CD1c-positive myeloid dendritic cell (primary cell): ENCODE measurements around the gene ACADSB.

Source experiments
- DNase-seq: peaks from one replicate; pipeline ENCODE4 v3.0.0-alpha.2; 2016; ENCODE audit errors: extremely low spot score

The ACADSB gene

DNA sequence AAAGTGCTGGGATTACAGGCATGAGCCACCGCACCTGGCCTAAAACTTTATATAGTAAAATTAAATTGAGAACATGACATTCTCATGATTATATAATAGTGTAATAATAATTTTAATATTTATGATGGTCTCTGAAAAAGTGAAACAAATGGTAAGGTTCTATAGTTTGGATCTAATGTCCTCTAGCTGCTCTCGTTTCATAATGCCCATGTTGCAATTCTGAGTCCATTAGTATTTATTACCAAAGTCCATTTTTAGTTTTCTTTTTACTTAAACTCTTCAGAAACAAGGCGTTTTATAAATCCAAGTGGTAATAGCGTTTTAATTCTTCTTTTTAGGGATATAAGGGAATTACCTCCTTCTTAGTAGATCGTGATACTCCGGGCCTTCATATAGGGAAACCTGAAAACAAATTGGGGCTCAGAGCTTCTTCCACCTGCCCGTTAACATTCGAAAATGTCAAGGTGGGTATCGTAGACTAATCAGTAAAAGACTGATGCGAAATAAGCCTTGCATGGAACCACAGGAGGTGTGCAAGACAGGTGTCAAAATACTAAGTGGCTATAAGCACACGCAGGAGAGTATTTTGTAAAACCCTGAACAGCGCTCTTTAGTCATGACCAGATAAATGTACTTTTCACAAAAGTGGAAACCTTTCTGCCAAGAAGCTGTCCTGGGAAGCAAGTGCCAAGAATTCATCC, 34.1 kb downstream of the ACADSB start:
- no peak for DNase-seq

GRCh38 chr10:123043409-123043925, 34.7 kb downstream of the ACADSB start:
- DNase-seq, result peak; percentile 57

- no peak for DNase-seq
Observed at GRCh38 chr10:123044391-123044790, 35.6 kb downstream of the ACADSB start.

DNA sequence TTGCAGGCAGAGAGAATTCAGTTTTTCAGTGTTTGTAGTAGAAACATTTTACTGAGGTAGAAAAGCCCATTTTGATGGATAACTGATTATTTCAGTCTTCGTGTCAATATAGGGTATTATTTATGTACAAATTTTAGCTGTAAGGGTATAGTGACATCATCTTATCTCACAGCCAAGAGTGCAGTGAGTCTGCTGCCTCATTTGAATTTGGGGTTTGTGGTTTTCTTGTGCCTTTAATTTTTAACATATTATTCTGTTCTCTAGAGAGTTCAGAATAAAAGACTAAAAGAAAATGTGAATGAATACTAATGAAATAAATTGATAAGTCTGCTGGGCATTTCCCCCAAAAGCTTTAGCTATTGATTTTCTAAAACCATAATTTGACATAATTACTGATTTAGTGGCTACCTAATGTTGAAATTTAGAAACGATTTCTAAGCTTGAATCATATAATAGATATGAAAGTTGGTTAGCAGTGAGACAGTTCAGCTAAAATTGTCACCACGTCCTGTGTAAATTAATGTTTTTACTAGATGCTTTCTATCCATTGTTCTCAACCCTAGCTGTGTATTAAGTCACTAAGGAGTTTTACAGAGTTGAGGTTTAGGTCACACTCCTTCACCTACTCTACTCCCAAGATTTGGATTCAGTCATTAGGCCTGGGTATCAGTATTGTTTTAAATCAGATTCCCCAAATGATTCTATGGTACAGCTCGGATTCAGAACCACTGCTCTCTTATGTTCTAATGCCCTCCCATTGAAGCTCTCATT, 37.3 kb downstream of the ACADSB start:
- no peak for DNase-seq

DNA sequence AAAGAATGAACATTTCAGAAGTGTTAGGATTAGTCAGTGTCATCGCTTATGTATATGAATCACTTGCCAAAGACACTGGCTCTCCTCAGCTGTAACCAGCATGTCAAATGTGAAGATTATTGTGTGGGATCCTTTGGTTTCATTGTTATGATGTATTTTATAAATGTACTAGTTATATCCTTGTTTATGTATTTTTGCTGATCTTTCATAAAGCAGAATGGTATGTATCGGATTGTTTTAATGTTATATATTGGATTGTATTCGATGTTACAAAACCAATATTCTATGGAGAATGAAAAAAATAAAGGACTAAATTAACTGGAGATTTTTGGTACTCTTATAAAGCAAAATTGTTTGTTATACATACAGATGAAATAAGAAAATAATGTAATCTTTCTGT, 49.2 kb downstream of the ACADSB start:
- no peak for DNase-seq

DNA sequence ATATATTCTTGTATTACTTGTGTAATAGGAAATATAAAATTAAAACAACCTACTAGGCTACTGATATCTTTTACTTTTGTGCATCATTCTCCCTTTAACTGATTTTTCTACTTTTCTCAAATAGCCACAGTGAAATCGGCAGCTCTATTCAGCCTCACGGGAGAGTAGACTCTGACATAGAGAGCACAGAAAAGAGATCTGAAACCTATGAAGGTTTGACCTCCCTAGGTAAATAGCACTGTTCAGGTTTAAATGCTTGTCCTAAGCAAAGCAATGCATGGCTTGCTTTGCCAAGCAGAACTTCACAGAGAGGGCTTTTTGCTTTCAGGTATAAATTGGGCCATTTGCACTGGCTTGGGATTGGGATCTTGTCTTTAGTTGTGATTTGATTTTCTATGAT, 53.1 kb downstream of the ACADSB start:
- no peak for DNase-seq

- DNase-seq, result no peak
Observed at GRCh38 chr10:123062726-123063125, 53.9 kb downstream of the ACADSB start.

- DNase-seq, result no peak
Observed at GRCh38 chr10:123068087-123068853, 59.5 kb downstream of the ACADSB start.

DNA sequence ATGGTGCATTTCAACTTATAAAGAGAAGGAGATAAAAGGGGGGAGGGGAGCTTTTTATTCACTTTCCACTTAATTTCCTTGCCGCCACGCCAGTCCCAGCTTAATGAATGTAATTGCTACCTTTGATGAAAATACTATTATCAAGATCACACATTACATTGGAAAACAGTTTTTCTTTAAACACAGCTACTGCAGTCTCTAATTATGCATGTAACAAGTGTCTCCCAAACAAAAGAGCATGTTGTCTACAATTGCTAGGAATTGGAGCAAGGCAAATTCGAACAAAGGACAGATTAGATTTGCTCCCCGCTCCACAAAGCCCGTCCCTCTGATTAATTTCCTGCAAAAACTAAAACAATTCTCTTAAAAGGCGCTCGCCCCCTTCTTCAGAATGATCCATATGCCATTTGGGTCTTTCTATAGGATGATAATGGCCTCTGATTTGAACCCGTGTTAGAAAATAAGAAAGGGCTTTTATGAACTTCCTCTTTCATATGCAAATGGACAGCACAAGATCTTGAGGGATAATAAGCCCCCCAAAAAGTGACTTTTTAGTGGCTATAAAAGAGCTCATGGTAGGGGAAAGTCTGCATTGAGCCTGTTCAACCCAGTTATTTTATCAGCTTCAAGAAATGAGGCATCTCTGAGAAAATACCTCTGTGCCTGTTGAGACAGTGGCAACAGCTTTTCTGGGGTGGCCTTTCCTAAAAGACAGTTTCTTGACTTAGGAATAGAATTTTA, 60.6 kb downstream of the ACADSB start:
- no peak for DNase-seq

GRCh38 chr10:123073187-123073586, 64.4 kb downstream of the ACADSB start:
- no peak for DNase-seq

DNA sequence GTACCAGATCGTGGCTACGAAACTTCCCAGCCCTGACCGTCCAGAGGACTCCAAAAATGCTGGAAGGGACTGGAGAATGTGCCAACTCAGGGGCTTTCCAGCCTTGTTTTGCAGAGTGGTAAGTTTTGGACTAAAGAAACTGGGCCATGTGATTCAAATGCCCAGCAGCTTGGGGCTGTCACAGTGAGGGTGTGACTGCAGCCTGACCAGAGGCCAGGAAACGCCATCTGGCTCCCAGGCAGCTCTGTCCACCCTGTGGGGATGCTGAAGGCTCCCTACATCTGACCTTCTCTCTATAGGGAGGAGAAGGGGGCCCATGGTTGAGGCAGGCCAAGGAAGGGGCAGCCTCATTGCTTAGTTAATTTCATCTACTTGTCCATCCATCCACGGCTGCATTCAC, 65.4 kb downstream of the ACADSB start:
- no peak for DNase-seq

- no peak for DNase-seq
Observed at GRCh38 chr10:123081896-123082295, 73.1 kb downstream of the ACADSB start.

GRCh38 chr10:123083811-123084210, 75.0 kb downstream of the ACADSB start:
- DNase-seq, result no peak

DNA sequence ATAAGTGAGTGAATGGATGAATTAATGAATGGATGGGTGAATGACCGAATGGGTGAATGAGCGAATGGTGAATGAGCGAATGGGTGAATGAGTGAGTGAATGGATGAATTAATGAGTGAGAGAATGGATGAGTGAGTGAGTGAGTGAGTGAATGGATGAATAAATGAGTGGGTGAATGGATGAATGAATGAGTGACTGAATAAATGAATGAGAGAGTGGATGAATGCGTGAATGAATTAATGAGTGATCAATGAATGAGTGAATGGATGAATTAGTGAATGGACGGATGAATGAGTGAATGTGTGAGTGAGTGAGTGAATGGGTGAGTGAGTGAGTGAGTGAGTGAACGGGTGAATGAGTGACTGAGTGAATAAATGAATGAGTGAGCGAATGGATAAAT, 77.5 kb downstream of the ACADSB start:
- no peak for DNase-seq

- no peak for DNase-seq
Observed at GRCh38 chr10:123087348-123087747, 78.5 kb downstream of the ACADSB start.

GRCh38 chr10:123087786-123088185, 79.0 kb downstream of the ACADSB start:
- no peak for DNase-seq

DNA sequence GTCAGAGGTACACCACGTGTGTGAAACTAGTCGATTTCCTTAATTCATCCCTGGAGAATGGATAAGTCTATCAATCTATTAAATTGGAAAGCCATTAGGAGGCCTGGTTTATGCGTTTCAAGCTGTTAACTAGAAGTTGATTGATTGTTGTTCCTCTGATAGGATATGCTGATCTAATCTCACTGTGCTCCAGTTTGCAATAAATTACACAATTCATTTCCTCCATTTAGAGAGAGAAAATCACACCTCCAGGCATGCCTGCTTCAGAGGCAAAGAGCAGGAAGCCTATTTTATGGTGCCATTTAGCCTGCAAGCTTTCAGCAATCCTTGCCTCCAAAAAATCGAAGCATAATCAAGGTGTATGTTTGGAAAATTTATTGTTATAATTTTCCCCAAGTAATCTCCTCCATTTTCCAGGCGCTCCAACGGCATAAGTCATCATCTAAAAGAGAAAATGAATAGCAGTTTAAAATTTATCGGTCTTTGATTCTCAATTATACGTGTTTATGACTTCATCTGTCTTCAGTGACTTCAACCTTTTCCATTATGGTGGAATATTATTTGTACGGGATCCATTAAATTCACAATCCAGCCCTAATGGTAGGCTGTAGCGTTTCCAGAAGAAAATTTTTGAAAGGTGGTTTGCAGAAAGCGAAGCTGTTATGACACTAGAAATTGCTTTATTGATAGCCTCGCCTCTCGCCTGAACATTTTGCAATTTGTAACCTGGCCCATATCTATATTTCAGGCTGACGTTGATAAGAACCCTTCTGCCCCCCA, 84.0 kb downstream of the ACADSB start:
- no peak for DNase-seq

- DNase-seq, result no peak
Observed at GRCh38 chr10:123093489-123093888, 84.7 kb downstream of the ACADSB start.

- DNase-seq, result no peak
Observed at GRCh38 chr10:123096452-123096851, 87.6 kb downstream of the ACADSB start.

- DNase-seq, result no peak
Observed at GRCh38 chr10:123097039-123097438, 88.2 kb downstream of the ACADSB start.
